PC-9 (cell line): ENCODE results near the gene ZNF792.

Experiments used
- CTCF ChIP-seq: fragments of 200-600 bp; sonication (generic); conservative IDR thresholded peaks from 2 replicates; pipeline ENCODE4 v1.6.1; 2017; ENCODE audit warnings: mixed run types, antibody characterized with exemption, mild to moderate bottlenecking, moderate library complexity
- EZH2 ChIP-seq: fragments of 200-600 bp; sonication (generic); IDR thresholded peaks from 2 replicates; pipeline ENCODE4 v1.8.0; 2017; ENCODE audit warnings: antibody characterized with exemption, low read depth

- no peak for TF ChIP-seq CTCF
- TF ChIP-seq EZH2, result no peak
These were observed 24.1 kb upstream of the ZNF792 start for GRCh38 chr19:34988119-34988518.
